ENCODE data around the gene OR6J1. TPM values are rescaled to one million over a fixed set of nuclear protein-coding genes. Genes with fewer than 3 reads are reported as not detected.

OR6J1 gene
- total and polyA plus RNA-seq, 10 of the 15 experiments (the other 5 are each of a cell fraction or from before 2014, with no cell fraction given) = not detected

- Histone ChIP-seq H3K4me2 (ENCODE audit: control insufficient read depth, insufficient read depth) (no peak overlapping the region), H3K9me3 (replicated peaks; ENCODE audit: control insufficient read depth, insufficient read depth, low read length) (no peaks in the 10 kb centered on the region), H4K20me1 (ENCODE audit: control insufficient read depth, insufficient read depth) (no peaks in the 10 kb centered on the region), H3K27ac (ENCODE audit: control insufficient read depth, insufficient read depth) (no peak overlapping the region), H3K4me3 (no peak overlapping the region), H3K79me2 (ENCODE audit: control insufficient read depth, insufficient read depth, low read length) (no peaks in the 10 kb centered on the region), H3K36me3 (ENCODE audit: control insufficient read depth in 2 of 2, insufficient read depth in 2 of 2, low read length in 1 of 2) (no peaks in the 10 kb centered on the region), H2AFZ (ENCODE audit: control insufficient read depth, low read depth, low read length) (no peak overlapping the region), H3K27me3 (replicated peaks in 1 of 2; ENCODE audit: control insufficient read depth in 2 of 2, insufficient read depth in 2 of 2, low read length in 1 of 2) (no peaks in the 10 kb centered on the region), H3K9ac (ENCODE audit: control insufficient read depth, insufficient read depth, low read length) (no peak overlapping the region), H3K4me1 (ENCODE audit: control insufficient read depth, insufficient read depth, low read length) (no peaks in the 10 kb centered on the region)
- intact Hi-C loops (cut with micrococcal nuclease; ENCODE audit: unreplicated experiment) (no loop called here), in situ Hi-C loops (cut with MboI) (no loop called here)
- FAIRE-seq = no peak
- 46% methylated on average over 2 of the region's 2 CpGs for WGBS (ENCODE audit: insufficient coverage, insufficient replicate concordance, low lambda C conversion rate, missing lambda C conversion rate)
- TF ChIP-seq CBX5 (IDR thresholded peaks at IDR 0.05; ENCODE audit: low read depth) (no peak), ZBED1 (IDR thresholded peaks at IDR 0.05; ENCODE audit: borderline replicate concordance) (no peak), ZNF384 (IDR thresholded peaks at IDR 0.05; ENCODE audit: borderline replicate concordance, low read depth, low read length) (no peak), LARP7 (IDR thresholded peaks at IDR 0.05) (no peak), ZNF622 (IDR thresholded peaks at IDR 0.05) (no peak), HDGF (IDR thresholded peaks at IDR 0.05) (no peak), MEF2A (IDR thresholded peaks at IDR 0.05; ENCODE audit: insufficient read depth, low read depth, low read length) (no peak), ZBTB40 (IDR thresholded peaks at IDR 0.05; ENCODE audit: borderline replicate concordance) (no peak), CEBPZ (IDR thresholded peaks at IDR 0.05; ENCODE audit: low read depth, low read length) (no peak), SMC3 (IDR thresholded peaks at IDR 0.05; ENCODE audit: borderline replicate concordance, low read length) (no peak), PAX8 (IDR thresholded peaks at IDR 0.05) (no peak), MTA2 (IDR thresholded peaks at IDR 0.05; ENCODE audit: low read depth) (no peak), ZNF687 (IDR thresholded peaks at IDR 0.05) (no peak)
- ATAC-seq = no peak
- SMC1A ChIA-PET (ENCODE audit: uncharacterized antibody, unreplicated experiment) = interaction anchor here (0.5 kb wide), 1 partner anchor 46 kb away, joined by 3 read pairs; no protein-coding TSS in a partner anchor
- no TSS peak for BruUV-seq (replicated peaks)
- no peak for DNase-seq (ENCODE audit: low read depth, low spot score)
- RAD21 ChIA-PET (ENCODE audit: unreplicated experiment) = no interaction called here
- CTCF ChIA-PET = no interaction called here
- POLR2A ChIA-PET = no interaction called here
Observed at GRCh38 chr14:22678221-22678620, 34.1 kb upstream of the OR6J1 start.
